Measurements from ENCODE around the gene C1QTNF6.

Gene C1QTNF6

GRCh38 chr22:37187552-37187890, 526 bp downstream of the C1QTNF6 start:
- peak overlapping the region; percentile 61 for H3K4me3 ChIP-seq (ENCODE audit: low read depth, low read length)
- DNase-seq (ENCODE audit: low read depth, low spot score): no peak
- TF ChIP-seq, protein P1, sequence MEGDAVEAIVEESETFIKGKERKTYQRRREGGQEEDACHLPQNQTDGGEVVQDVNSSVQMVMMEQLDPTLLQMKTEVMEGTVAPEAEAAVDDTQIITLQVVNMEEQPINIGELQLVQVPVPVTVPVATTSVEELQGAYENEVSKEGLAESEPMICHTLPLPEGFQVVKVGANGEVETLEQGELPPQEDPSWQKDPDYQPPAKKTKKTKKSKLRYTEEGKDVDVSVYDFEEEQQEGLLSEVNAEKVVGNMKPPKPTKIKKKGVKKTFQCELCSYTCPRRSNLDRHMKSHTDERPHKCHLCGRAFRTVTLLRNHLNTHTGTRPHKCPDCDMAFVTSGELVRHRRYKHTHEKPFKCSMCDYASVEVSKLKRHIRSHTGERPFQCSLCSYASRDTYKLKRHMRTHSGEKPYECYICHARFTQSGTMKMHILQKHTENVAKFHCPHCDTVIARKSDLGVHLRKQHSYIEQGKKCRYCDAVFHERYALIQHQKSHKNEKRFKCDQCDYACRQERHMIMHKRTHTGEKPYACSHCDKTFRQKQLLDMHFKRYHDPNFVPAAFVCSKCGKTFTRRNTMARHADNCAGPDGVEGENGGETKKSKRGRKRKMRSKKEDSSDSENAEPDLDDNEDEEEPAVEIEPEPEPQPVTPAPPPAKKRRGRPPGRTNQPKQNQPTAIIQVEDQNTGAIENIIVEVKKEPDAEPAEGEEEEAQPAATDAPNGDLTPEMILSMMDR (IDR thresholded peaks at IDR 0.05; ENCODE audit: insufficient read depth, low read length, missing control alignments): no peak
- POLR2A ChIA-PET: interaction anchor here (1.0 kb wide), 1 partner anchor 12 kb away, joined by 3 read pairs; no protein-coding TSS in a partner anchor
- CTCF ChIA-PET: interaction anchor here (0.6 to 6.3 kb wide), 5 partner anchors 10 to 22 kb away, joined by 3 to 72 read pairs (median 13); no protein-coding TSS in a partner anchor

- TF ChIP-seq, protein P1 (IDR thresholded peaks at IDR 0.05; ENCODE audit: insufficient read depth, low read length, missing control alignments): no peak
- H3K4me3 ChIP-seq (ENCODE audit: low read depth, low read length): peak overlapping the region; percentile 61
- DNase-seq (ENCODE audit: low read depth, low spot score): no peak
- ChIA-PET POLR2A (interaction anchor here (1.0 kb wide), 1 partner anchor 12 kb away, joined by 3 read pairs; no protein-coding TSS in a partner anchor), CTCF (interaction anchor here (0.6 to 6.3 kb wide), 6 partner anchors 9 to 21 kb away, joined by 3 to 72 read pairs (median 8); no protein-coding TSS in a partner anchor)
Measured at GRCh38 chr22:37186997-37187522, 987 bp downstream of the C1QTNF6 start.

DNA sequence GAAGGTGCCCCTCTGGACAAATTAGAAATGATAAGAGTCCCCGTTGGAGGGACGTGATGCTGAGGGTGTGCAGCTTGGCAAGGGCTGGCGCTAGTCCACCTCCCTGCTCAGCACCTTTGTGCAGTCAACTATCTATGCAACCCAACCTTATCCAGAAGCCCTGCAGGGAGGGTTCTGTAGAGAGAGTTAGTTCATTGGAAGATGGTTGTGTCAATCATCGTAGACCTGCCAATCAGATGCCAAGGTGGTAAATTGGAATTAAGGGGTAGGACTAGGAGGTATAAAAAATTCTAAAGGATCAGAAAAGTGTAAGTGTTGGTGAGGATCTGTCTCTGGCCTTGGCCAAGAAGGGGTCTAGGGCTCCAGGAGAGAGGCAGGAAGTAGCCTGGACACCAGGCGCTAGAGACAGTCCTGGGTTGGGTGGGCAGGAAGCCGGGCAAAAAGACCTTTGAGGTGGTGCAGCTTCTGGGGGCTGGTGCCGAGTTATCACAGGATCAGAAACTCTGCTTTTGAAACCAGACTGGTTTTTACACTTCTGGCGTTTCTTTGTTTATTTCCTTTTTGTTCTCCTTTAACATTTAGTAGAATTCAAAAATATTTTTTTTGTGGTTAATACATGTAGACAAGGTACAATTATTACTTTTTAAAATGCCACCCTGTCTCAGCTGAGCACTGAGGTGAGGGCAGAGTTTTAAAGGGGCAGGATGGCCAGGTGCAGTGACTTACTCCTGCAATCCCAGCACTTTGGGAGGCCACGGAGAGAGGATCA, 1.6 kb downstream of the C1QTNF6 start:
- H3K4me3 ChIP-seq (ENCODE audit: low read depth, low read length): no peak overlapping the region
- TF ChIP-seq, protein P1 (IDR thresholded peaks at IDR 0.05; ENCODE audit: insufficient read depth, low read length, missing control alignments): no peak
- CTCF ChIA-PET: interaction anchor here (0.6 to 6.3 kb wide), 6 partner anchors 9 to 140 kb away, joined by 3 to 72 read pairs (median 8); no protein-coding TSS in a partner anchor
- no peak for DNase-seq (ENCODE audit: low read depth, low spot score)
- POLR2A ChIA-PET: interaction anchor here (1.0 kb wide), 1 partner anchor 13 kb away, joined by 3 read pairs; no protein-coding TSS in a partner anchor

GRCh38 chr22:37185646-37186227, 2.3 kb downstream of the C1QTNF6 start:
- CTCF ChIA-PET: interaction anchor here (0.7 to 6.3 kb wide), 4 partner anchors 8 to 140 kb away, joined by 3 to 72 read pairs (median 8); no protein-coding TSS in a partner anchor
- H3K4me3 ChIP-seq (ENCODE audit: low read depth, low read length): no peak overlapping the region
- no peak for DNase-seq (ENCODE audit: low read depth, low spot score)
- POLR2A ChIA-PET: no interaction called here
- TF ChIP-seq, protein P1 (IDR thresholded peaks at IDR 0.05; ENCODE audit: insufficient read depth, low read length, missing control alignments): no peak

GRCh38 chr22:37184816-37185541, 3.1 kb downstream of the C1QTNF6 start:
- POLR2A ChIA-PET: no interaction called here
- CTCF ChIA-PET: interaction anchor here (2.4 kb wide), 1 partner anchor 13 kb away, joined by 10 read pairs; no protein-coding TSS in a partner anchor
- no peak for DNase-seq (ENCODE audit: low read depth, low spot score)
- no peak overlapping the region for H3K4me3 ChIP-seq (ENCODE audit: low read depth, low read length)
- TF ChIP-seq, protein P1 (IDR thresholded peaks at IDR 0.05; ENCODE audit: insufficient read depth, low read length, missing control alignments): no peak

Data from AG04449 (cell line).